GM18505 (cell line): ENCODE results near the gene USP37.

ENCODE experiments used
- ATAC-seq: cut with Tn5 transposase; IDR thresholded peaks from one replicate; pipeline ENCODE4 v1.9.1; 2021; ENCODE audit not compliant: unreplicated experiment
- POLR2A ChIP-seq: IDR thresholded peaks from 4 replicates; pipeline ENCODE4 v1.6.1; 2011; ENCODE audit warnings: borderline replicate concordance; ENCODE audit not compliant: insufficient read depth, insufficient read length; ENCODE audit errors: extremely low read depth

Gene USP37

GRCh38 chr2:218403810-218404209 lies 164.3 kb downstream of the USP37 start:
- no peak for TF ChIP-seq POLR2A

GRCh38 chr2:218402911-218403411 lies 165.2 kb downstream of the USP37 start:
- TF ChIP-seq POLR2A, result no peak
- no peak for ATAC-seq

More at GRCh38 chr2:218403810-218404209, 164.3 kb downstream of the USP37 start:
- ATAC-seq, result no peak

GRCh38 chr2:218402491-218402901 lies 165.7 kb downstream of the USP37 start:
- ATAC-seq, result no peak
- TF ChIP-seq POLR2A, result no peak

- no peak for ATAC-seq
- no peak for TF ChIP-seq POLR2A
Observed at GRCh38 chr2:218401890-218402289, 166.3 kb downstream of the USP37 start.

GRCh38 chr2:218400930-218401881 lies 166.9 kb downstream of the USP37 start:
- no peak for TF ChIP-seq POLR2A

More at GRCh38 chr2:218400930-218401881, 166.9 kb downstream of the USP37 start:
- no peak for ATAC-seq
